ENCODE results near the gene SRD5A3.
A peak's percentile ranks its signal among the peaks of the same experiment; 100 is the strongest.

The SRD5A3 gene

DNA sequence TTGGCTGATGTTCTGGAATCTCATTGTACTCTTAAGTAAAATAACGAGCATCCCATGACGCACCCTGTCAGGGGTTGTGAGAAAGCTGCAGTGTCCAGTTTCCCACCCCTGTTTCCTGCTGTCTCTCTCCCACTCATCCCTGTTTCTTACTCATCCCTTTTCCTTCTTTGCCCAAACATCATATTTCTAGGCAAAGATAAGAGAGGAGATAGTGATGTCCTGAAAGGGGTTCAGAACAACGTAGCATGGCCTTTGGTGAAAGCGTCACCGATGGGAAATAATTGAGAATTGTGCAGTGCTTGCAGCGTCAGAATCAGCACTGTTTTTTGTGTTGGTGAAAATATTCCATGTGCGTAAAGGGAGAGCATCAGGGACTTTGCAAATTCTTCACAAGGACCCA lies 26.2 kb downstream of the SRD5A3 start:
- no peak for DNase-seq (ENCODE audit: low read depth in 2 of 2, low spot score in 1 of 2)

GRCh38 chr4:55373461-55373860 lies 27.4 kb downstream of the SRD5A3 start:
- no peak for DNase-seq (ENCODE audit: low read depth in 2 of 2, low spot score in 1 of 2)

- no peak for DNase-seq (ENCODE audit: low read depth in 2 of 2, low spot score in 1 of 2)
Measured at GRCh38 chr4:55376698-55377097, 30.7 kb downstream of the SRD5A3 start.

DNA sequence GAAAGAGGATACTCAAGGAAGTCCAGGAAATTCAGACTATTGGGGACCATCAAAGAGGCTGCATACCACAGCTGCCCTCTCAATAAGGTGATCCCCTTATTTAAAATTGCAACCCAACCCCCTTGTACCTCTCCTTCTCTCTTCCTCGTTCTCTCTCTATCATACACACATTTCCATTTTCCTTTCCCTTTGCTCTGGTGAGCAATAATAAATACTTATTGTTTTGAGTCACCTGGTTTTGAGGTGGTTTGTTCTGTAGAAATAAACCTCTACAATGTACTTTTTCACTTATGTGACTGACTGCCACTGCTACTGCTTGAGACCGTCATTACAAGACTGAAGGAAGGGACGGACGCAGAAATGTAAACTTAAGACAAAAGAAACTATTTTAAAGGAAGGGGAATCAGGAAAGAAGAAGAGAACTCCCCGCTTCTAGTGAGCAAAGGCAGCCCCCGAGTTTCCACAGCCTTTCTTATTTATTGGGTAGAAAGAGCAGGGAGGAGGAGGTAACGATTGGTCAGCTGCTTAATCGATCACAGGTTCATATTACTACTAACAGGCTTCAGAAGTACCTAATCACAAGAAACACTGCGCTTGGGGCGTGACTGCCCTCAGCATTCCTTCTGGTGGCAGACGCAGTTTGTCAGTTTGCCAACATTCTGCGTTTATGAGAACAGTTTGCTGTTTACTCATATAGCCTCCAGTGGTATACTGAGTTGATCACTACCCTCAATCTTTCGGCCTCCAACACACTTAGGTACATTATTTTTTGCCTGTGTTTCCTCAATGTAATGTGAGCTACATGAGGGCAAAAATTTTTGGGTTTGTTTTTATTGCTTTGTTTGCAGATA lies 32.8 kb downstream of the SRD5A3 start:
- no peak for DNase-seq (ENCODE audit: low read depth in 2 of 2, low spot score in 1 of 2)

GRCh38 chr4:55380576-55380975 lies 34.5 kb downstream of the SRD5A3 start:
- no peak for DNase-seq (ENCODE audit: low read depth in 2 of 2, low spot score in 1 of 2)

- no peak for DNase-seq (ENCODE audit: low read depth in 2 of 2, low spot score in 1 of 2)
Measured at GRCh38 chr4:55381502-55381901, 35.5 kb downstream of the SRD5A3 start.

DNA sequence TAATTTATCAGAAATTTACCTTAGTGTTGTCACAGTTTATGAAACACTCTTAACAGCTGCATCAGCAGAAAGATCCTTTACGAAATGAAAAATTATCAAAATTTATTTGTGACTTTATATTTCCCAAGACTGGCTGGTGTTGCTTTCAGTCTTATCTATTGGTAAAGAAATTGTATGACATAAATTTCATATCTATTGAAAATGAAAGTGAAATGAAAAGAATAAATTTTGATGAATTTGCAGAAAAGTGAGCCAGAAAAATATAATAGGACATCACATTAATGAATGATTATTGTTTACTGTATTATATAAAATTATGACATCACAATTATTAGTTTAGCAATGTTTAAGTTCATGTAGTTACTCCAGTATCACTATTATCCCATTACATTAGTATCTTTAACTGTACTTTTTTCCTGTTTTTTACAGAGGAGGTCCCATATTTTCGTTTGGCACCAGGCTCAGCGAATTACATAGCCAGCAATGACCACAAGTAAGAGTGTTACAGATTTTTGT lies 36.5 kb downstream of the SRD5A3 start:
- no peak for DNase-seq (ENCODE audit: low read depth in 2 of 2, low spot score in 1 of 2)

DNA sequence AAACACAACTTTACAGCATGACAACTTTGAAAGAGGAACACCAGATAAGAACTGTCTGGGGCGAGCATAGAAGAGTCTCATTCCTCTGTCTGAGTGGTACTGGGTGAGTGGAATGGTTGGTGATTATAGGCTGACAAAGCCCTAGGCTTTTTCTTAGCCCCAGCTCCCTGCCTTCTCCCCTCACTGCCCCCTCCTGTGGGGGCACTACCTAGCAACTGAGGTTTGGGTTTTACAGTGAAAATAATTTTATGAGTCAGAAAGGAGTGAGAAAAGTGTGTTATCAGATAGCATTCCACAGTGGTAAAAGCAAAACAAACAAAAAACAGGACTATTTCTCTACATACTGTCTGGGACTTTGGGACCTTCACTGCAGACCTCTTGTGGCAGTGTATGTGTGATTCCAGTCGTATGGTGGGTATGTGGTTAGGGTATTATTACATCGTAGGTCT lies 39.2 kb downstream of the SRD5A3 start:
- DNase-seq (ENCODE audit: low read depth in 2 of 2, low spot score in 1 of 2) = no peak

GRCh38 chr4:55386073-55386472 lies 40.0 kb downstream of the SRD5A3 start:
- no peak for DNase-seq (ENCODE audit: low read depth in 2 of 2, low spot score in 1 of 2)

DNA sequence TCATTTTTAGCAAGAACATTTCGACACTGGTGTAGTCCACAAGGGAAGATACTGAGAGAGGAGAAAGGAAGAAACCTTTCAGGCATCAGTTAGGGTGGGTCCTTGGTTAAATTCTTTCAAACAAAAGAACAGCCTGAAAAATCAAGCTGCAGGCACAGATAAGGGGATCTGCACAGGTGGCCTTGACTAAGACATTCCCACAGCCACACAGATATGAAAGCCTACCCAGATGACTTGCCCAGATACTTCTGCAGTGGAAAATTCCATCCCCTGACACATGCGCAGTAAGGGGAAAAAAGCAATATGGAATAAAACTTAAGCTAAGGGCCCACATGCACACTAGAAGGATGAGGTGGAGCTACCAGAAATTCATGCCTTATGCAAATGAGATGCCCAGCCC lies 40.8 kb downstream of the SRD5A3 start:
- no peak for DNase-seq (ENCODE audit: low read depth in 2 of 2, low spot score in 1 of 2)

GRCh38 chr4:55393461-55394320 lies 47.6 kb downstream of the SRD5A3 start:
- DNase-seq (ENCODE audit: low read depth in 2 of 2, low spot score in 1 of 2) = no peak

DNA sequence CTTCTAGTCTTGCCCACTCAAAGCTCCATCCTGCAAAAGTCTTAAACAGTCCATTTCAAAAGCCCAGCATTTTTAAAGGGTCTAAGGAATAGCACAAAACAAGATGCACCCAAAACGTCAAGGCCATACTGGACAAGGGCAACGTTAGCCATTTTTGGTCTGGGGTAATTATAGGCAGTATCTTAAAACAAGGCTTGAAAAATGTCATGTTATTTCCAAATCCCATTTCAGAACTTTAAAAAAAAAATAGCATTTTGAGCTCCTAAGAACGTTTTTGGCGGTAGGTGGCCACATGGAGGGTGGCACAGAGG lies 49.1 kb downstream of the SRD5A3 start:
- DNase-seq (ENCODE audit: low read depth in 2 of 2, low spot score in 1 of 2) = no peak

DNA sequence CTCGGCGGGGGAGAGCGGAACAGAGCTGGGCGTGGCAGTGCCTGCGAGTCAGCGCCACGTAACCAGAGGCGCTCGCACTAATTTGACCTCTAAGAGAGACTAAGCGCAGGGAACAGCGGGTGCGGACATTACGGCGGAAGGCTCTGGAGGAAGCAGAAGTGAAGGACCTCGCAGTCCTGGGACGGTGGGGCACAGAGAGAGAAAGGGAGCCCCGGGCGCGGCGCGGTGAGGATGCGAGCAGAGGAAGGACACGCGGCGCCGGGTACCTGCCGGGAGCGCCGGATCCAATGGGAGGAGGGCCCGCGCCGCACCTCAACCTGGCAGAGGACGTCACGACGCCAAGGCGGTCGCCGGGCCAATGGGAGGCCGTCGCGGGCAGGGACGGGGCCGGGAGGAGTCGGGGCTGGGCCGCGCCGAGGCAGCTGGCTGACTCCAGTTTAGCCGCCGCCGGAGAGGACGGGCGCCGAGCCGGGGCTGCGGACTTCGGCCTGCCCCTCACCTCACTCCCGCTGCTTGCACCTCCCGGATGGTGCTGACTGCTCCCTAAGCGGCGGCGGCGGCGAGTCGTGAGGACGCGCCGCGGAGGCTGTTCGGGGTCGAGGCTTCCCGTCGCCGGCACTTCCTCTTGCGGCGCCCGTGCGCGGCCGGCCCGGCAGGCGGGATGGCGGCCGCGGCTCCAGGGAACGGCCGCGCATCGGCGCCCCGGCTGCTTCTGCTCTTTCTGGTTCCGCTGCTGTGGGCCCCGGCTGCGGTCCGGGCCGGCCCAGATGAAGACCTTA lies 49.7 kb downstream of the SRD5A3 start, which contains the start of gene TMEM165:
TMEM165 (plus strand) TSS at position 429 of the 779 bp plus-strand sequence; CDS start at position 662, 233 bp downstream.
- peak; percentile 57 to 78 for DNase-seq (ENCODE audit: low read depth in 2 of 2, low spot score in 1 of 2)

DNA sequence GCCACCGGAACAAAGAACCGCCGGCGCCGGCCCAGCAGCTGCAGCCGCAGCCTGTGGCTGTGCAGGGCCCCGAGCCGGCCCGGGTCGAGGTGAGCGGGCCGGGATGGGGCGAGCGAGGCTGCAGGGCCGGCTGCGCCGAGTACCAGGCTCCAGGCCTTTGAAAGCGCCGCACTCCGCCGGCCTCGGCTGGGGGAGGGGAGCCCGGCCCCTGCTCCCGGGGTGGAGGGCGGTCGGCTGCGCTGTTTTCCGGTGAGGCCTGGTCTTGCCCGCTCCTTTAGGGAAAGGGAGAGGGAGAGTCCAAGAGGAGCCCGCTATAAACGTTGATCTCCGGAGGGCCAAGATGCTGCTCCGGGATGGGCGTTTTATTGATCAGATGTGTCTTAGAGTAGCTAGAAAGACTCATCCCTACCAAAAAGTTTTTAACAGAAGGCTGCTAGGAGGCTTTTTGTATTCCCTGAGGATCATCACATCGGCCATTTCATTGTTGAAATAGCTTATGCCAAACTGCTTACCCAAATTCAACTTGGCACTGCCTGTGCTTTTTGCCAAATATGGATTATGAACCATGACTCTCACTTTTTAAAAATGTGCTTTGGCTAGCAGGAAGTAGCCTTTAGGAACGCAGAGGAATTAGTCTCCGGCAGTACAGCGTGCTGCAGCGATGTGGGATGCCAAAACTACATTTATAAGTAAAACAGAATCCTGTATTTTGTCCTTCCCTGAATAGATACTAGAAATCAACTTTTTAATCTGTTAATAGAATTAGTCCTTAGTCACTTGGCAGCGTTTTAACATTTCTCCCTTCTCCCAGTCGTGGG lies 50.5 kb downstream of the SRD5A3 start:
- no peak for DNase-seq (ENCODE audit: low read depth in 2 of 2, low spot score in 1 of 2)

GRCh38 chr4:55397126-55397436 lies 51.0 kb downstream of the SRD5A3 start:
- no peak for DNase-seq (ENCODE audit: low read depth in 2 of 2, low spot score in 1 of 2)

- no peak for DNase-seq (ENCODE audit: low read depth in 2 of 2, low spot score in 1 of 2)
Measured at GRCh38 chr4:55397520-55398321, 51.7 kb downstream of the SRD5A3 start.

DNA sequence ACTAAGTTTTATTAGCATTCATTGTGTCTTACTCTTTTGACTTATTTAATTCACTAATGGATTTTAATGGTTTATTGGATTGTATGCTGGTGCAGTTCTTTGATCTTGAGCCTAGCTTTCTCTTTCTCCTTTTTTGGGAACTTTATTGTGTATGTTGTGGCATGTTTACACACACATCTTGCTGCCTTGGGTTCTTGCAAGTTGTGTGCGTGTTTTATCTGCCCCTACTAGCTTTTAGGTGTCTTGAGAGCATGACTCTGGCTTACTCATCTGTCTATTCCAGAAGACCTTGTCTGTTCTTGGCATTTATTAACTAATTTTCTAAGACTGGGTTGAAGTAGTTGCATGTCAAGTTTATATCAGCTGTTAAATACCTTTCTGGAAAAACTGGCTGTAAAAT lies 52.4 kb downstream of the SRD5A3 start:
- no peak for DNase-seq (ENCODE audit: low read depth in 2 of 2, low spot score in 1 of 2)

DNA sequence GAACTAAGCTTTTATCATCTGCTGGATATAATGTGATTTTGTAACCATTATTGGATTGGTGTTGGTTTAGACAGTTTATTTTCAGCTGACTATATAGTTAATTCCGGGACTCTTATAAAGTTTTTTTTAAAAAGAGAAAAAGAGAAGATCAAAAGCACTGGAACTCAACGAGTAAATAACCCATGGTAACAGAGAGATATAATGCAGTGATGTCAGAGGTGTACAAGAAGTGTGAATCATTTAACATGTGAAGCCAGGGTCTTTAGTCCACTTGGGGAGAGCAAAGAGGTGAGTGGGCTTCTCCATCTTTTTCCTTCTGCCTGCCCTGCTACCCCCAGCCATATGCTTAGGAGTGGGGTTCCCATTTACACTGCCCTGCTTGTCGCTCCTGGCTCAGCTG lies 52.9 kb downstream of the SRD5A3 start:
- no peak for DNase-seq (ENCODE audit: low read depth in 2 of 2, low spot score in 1 of 2)

DNA sequence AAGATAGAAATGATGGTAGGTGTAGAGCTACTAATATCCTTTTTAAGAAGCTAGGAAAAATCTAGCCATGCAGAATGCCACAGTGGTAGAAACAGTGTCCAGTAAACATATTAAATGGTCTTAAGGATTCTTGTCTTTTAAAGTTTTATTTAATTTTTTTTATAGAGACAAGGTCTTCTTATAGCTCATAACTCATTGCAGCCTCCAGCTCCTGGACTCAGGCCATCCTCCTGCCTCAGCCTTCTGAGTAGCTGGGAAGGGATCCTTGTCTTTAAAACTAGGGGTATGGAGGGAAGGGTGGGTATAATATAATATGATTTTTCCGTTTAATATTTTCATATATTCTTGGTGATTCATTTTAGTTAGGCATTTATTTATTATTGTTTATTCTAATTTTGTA lies 53.5 kb downstream of the SRD5A3 start:
- DNase-seq (ENCODE audit: low read depth in 2 of 2, low spot score in 1 of 2) = no peak

DNA sequence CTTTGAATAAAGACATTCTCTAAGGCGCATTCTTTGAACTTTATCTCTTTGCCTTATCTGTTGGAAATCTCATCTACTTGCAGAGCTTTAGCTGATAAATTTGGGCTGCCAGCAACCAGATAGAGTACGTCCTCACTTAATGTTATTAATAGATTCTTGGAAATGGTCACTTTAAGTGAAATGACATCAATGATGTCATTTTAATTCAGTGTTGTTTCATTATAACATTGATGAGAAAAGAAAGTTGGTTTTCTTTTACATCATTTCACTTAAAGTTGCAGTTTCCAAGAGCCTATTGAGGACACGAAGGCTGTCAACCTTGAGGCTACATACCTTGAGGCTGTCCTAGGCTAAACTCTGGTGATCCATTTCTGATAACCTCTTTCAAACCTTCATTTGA lies 59.0 kb downstream of the SRD5A3 start:
- DNase-seq (ENCODE audit: low read depth in 2 of 2, low spot score in 1 of 2) = no peak
